NCI-H2196 (cell line): ENCODE data around the gene CELA3A.
"Not testable (repeated sequence)": the region's sequence is repeated elsewhere in the genome, so short reads cannot be mapped to it uniquely, and the experiment has no call there.

Experiments
- DNase-seq: peaks from one replicate; lab custom pipeline; 2025; ENCODE audit not compliant: unreplicated experiment; lab: John Stamatoyannopoulos, UW

CELA3A gene

DNA sequence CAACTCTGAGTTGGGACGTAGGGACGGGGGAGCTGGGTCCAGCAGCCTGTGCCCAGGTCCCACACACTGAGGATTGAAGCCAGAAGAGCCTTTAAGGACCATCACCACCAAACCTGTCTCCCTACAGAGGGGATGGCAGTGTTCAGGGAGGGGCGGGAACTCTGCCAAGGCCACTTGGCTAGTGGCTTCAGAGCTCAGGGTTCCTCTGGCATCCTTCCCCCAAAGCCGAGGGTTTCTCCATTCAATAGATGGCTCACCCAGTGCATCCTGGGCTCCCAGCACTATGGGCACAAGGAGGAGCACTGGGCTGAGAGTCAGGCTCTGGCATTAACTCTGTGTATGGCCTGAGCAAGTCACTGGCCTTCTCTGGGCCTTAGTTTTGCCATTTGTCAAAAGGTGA is 20.2 kb upstream of the CELA3A start:
- DNase-seq, result not testable (repeated sequence)

DNA sequence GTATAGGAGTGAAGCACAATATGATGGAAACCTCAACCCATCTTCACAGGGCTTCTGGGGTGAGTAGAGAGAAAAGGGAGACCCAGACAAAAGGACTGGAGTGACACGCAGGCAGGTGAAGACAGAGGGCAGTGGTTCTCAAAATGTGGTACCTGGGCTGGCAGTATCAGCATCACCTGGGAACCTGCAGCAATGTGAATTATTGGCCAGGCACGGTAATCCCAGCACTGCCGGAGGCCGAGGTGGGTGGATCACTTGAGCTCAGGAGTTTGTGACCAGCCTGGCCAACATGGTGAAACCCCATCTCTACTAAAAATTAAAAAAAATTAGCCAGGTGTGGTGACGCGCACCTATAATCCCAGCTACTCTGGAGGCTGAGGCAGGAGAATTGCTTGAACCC is 19.3 kb upstream of the CELA3A start:
- not testable (repeated sequence) for DNase-seq

DNA sequence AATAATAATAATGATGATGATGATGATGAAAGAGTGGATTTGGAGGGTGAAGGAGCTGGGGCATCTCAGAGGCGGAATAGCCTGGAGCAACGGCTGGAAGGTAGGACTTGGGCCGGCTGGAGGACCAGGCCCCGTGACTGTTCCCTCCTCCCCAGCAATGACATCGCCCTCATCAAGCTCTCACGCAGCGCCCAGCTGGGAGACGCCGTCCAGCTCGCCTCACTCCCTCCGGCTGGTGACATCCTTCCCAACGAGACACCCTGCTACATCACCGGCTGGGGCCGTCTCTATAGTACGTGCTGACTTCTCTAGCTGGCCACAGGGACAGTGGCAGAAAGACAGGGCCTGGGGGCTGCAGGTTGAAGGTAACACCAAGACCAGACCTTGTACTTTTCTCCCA is 17.9 kb upstream of the CELA3A start:
- DNase-seq, result not testable (repeated sequence)

DNA sequence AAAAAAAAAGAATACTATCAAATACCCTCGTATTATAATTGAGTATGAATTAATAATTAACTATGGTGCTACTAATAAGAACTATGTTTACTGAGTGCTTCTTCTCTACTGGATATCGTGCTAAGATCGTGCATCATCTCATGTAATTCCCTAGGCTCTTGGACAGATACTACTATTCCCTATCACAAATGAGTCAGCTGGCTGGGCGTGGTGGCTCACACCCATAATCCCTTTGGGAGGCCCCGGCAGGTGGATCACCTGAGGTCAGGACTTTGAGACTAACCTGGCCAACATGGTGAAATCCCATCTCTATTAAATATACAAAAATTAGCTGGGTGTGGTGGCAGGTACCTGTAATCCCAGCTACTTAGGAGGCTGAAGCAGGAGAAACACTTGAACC is 15.6 kb upstream of the CELA3A start:
- not testable (repeated sequence) for DNase-seq

DNA sequence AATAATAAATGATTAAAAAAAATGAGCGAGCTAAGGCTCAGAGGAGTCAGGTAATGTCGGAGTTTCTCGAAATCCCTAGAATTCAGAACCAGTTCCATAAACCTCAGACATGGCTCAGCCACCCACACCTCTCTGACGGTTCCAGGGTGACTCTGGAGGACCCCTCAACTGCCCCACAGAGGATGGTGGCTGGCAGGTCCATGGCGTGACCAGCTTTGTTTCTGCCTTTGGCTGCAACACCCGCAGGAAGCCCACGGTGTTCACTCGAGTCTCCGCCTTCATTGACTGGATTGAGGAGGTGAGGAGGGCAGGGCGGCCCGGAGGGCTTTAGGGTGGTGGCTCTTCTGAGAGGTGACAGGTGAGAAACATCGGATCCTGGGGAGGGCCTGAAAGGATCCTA is 15.1 kb upstream of the CELA3A start:
- not testable (repeated sequence) for DNase-seq

DNA sequence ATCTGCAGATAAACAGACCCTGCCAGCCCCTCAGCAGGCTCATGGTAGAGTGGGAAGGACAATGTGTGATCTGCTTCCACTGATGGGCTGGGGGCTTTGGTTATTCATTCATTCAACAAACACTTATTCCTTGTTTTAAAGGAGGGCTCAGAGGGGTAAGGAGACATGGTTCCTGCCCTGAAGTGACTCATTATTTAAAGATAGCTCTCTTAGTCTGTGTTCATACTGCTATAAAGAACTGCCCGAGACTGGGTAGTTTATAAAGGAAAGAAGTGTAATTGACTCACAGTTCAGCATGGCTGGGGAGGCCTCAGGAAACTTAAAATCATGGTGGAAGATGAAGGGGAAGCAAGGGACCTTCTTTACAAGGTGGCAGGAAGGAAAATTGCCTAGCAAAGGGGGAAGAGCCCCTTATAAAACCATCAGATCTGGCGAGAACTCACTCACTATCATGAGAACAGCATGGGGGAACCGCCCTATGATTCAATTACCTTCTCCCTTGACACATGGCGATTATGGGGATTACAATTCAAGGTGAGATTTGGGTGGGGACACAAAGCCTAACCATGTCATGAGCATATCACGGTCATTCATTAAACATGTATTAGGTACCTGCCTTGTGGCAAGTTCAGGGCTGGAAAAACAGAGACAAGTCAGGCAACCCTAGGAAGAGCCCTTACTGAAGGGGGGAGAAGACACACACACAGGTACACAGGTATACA is 11.6 kb upstream of the CELA3A start:
- DNase-seq, result not testable (repeated sequence)

DNA sequence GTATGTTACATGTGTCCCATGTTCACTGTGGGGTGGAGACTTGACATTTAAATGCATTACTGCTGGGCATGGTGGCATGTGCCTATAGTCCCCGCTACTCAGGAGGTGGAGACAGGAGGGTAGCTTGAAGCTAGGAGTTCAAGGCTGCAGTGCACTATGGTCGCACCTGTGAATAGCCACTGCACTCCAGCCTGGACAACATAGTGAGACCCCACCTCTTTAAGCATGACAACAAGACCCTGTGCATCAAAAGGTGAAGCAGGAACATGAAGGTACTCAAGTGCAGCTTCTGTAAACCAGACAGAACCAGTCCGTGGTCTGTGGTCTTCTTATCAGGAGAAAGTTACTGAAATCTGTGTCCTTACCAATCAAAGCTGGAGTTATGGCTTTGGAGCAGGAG is 9.3 kb upstream of the CELA3A start:
- DNase-seq, result not testable (repeated sequence)

DNA sequence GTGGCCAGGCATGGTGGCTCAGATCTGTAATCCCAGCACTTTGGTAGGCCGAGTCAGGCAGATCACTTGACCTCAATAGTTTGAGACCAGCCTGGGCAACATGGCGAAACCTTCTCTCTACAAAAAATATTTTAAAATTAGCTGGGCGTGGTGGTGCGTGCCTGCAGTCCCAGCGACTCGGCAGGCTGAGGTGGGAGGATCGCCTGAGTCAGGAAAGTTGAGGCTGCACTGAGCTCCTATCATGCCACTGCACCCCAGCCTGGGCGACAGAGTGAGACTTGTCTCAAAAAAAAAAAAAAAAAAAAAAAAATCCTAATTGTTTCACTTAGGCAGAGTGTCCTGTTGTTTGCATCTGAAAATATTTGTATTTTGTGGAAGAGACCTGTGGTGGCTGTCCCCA is 6.7 kb upstream of the CELA3A start:
- DNase-seq, result not testable (repeated sequence)

DNA sequence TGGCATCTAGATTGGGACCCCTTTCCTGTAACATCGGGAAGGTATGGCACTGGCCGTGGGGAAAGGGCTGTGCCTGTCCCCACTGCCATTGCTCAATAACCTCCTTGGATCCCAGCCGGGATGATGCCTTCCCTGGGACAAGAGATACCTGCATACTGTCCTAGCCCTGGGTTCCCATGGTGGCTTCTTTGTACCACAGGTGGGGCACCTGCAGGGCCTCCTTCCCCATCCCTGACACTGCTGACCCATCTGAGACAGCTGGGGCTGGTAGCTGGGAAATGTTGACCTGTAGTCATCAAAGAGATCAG is 4.8 kb upstream of the CELA3A start:
- not testable (repeated sequence) for DNase-seq

DNA sequence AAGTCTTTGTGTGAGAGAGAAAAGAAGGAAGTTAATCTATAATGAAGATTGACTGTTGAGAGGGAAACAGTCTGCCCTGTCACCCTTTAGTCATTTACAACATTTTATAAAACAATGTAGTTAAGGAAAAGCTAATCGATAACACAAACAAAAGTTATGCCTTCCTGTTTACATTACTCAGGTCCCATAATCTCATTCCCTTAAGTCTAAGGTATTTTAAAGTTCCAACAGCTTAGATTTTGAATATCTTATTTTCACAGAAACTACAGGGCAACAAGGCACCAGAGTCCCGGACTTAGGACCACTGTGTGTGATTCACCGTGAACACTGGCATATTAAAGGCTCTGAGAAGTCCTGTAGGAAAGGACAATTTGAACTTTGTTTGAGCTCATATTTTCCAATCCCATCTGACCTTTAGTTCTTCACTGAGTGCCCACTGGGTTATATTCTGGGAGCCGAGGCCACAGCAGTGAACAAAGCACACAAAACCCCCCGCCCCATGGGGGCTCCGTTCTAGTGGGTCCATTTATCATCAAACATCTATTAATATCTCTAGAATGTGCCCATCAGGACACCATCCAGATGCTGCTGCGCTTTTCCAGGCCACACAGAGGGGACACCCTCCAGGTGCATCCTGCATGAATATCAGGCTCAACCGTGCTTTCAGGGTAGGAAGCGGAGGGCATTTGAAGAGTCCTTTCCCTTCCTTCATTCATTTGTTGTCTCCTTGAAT is 3.4 kb upstream of the CELA3A start:
- not testable (repeated sequence) for DNase-seq

DNA sequence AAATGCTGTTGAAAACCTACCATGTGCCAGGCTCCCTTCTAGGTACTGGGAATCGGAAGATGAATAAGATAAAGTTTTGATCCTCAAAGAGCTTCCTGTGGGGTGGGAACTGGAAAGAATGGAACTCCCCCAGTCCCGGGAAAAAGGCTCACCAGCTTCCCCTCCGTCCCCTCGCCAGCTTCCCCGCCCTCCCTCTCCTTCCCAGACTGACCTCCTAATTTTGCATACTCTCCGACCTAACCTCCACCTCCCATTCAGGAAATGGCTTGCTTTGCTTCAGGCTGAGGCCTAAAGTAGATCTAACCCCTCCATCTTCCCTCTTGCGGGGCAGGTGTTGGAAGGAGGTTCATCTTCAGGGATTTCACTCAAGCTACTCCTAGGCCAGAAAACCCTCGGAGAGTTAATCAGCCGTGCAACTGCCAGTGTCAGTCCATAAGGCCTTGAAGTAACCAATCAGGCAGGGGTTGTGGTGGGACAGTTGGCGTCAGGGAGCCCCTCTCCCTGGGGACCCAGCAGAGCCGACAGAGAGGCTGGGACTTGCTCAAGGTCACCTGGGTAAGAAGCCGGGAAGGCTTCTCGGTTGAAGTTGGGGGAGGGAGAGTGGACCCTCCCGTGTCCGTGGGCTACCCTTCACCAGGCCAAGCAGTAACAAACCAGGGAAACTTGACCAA is 2.7 kb upstream of the CELA3A start:
- DNase-seq, result not testable (repeated sequence)

DNA sequence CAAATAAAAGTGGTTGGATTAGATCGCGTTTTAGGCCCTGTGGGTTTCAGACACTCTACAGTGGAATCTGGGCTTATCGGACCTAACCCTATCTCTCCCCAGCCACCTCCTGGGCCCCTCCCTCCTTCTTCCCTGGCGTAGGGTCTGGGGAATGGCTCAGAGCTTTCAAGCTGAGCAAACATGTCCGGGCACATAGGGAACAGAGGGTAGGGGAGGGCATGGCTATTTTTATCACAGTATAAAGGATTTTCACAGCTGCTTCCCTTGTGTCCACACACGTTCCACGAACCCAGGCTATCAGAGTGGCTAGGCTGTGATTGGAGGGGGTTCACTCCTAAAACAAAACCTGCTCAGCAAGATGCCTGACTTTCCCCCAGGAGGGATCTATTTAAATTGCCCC is 1.8 kb upstream of the CELA3A start:
- not testable (repeated sequence) for DNase-seq

DNA sequence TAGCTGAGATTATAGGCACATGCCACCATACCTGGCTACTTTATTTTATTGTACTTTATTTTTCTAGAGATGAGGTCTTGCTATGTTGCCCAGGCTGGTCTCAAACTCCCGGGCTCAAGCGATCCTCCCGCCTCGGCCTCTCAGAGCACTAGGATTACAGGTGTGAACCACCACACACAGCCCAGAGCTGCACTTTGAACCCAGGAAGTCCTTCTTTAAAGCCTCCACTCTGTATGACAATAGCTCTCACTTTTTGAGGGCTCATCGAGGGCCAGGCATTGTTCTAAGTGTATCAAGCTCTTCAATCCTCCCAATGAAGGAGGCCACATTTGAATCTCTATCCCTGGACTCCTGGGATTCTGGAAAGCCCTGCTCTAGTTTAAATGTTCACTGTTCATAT is 1.0 kb downstream of the CELA3A start:
- DNase-seq, result not testable (repeated sequence)

DNA sequence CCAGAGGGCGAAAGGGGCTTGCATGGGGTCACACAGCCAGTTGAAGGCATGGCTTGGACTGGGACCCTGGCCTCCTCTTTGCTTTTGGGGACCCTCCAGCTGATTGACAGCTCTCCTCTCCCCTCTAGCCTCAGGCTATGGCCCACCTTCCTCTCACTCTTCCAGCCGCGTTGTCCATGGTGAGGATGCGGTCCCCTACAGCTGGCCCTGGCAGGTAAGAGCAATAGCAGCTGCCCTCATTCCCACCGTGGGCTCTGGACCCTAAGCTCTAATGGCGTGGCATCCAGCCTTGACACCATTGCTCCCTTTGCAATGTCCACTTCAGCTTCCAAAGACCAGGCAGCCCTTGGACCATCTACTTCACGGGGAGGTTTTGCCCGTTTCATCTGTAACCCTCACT is 1.4 kb downstream of the CELA3A start:
- DNase-seq, result not testable (repeated sequence)

DNA sequence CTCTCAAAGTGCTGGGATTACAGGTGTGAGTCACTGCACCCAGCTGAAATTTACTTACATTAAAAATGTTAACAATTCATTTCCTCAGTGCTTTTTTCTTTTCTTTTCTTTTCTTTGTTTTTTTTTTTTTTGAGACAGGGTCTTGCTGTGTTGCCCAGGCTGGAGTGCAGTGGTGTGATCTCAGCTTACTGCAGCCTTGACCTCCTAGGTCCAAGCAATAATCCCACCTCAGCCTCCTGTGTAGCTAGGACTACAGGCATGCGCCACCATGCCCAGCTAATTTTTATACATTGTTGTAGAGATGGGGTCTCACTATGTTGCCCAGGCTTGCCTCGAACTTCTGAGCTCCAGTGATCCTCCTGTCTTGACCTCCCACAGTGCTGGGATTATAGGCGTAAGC is 2.5 kb downstream of the CELA3A start:
- not testable (repeated sequence) for DNase-seq

DNA sequence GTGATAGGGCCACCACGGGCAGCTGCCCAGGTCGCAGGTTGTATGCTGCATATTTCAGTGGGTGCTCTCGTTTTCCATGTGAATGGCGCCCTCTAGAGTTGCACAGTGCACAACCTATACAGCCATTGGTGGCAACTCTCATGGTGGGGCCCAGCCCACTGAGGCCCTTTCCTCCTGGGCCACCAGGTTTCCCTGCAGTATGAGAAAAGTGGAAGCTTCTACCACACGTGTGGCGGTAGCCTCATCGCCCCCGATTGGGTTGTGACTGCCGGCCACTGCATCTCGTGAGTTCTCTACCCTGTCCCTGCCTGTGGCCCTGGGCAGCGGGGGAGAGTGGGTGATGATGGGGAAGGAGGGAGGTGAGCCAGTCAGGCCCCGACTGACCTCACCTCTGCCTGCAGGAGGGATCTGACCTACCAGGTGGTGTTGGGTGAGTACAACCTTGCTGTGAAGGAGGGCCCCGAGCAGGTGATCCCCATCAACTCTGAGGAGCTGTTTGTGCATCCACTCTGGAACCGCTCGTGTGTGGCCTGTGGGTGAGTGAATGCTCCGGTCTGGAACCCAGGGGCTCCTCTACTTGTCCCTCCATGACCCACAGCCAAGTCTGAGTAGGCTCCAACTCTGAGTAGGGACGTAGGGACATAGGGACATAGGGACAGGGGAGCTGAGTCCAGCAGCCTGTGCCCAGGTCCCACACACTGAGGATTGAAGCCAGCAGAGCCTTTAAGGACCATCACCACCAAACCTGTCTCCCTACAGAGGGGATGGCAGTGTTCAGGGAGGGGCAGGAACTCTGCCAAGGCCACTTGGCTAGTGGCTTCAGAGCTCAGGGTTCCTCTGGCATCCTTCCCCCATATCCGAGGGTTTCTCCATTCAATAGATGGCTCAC is 4.0 kb downstream of the CELA3A start:
- DNase-seq, result peak; percentile 48

DNA sequence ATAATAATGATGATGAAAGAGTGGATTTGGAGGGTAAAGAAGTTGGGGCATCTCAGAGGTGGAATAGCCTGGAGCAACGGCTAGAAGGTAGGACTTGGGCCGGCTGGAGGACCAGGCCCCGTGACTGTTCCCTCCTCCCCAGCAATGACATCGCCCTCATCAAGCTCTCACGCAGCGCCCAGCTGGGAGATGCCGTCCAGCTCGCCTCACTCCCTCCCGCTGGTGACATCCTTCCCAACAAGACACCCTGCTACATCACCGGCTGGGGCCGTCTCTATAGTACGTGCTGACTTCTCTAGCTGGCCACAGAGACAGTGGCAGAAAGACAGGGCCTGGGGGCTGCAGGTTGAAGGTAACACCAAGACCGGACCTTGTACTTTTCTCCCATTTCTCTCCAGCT is 5.3 kb downstream of the CELA3A start:
- not testable (repeated sequence) for DNase-seq

DNA sequence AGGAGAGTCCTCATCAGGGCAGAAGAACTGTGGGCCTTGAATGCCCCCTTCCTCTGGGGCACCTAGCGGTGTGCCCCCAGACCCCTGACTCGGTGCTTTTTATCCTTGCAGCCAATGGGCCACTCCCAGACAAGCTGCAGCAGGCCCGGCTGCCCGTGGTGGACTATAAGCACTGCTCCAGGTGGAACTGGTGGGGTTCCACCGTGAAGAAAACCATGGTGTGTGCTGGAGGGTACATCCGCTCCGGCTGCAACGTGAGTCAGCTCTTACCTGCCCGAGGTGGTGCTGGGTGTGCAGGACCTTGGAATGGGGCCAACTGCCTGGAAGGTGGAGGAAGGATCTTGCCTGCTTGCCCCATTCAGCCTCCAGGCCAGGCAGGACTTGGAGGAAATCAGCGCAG is 5.8 kb downstream of the CELA3A start:
- DNase-seq, result not testable (repeated sequence)

DNA sequence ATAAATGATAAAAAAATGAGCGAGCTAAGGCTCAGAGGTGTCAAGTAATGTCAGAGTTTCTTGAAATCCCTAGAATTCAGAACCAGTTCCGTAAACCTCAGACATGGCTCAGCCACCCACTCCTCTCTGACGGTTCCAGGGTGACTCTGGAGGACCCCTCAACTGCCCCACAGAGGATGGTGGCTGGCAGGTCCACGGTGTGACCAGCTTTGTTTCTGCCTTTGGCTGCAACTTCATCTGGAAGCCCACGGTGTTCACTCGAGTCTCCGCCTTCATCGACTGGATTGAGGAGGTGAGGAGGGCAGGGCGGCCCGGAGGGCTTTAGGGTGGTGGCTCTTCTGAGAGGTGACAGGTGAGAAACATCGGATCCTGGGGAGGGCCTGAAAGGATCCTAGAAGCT is 8.1 kb downstream of the CELA3A start:
- not testable (repeated sequence) for DNase-seq

DNA sequence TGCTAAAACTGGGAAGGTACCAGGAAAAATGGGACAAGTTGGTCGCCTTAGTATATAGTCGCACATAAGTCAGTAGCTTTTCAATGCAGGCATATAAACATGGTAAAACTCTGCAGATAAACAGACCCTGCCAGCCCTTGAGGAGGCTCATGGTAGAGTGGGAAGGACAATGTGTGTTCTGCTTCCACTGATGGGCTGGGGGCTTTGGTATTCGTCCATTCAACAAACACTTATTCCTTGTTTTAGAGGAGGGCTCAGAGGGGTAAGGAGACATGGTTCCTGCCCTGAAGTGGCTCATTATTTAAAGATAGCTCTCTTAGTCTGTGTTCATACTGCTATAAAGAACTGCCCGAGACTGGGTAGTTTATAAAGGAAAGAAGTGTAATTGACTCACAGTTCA is 11.3 kb downstream of the CELA3A start:
- DNase-seq, result not testable (repeated sequence)

DNA sequence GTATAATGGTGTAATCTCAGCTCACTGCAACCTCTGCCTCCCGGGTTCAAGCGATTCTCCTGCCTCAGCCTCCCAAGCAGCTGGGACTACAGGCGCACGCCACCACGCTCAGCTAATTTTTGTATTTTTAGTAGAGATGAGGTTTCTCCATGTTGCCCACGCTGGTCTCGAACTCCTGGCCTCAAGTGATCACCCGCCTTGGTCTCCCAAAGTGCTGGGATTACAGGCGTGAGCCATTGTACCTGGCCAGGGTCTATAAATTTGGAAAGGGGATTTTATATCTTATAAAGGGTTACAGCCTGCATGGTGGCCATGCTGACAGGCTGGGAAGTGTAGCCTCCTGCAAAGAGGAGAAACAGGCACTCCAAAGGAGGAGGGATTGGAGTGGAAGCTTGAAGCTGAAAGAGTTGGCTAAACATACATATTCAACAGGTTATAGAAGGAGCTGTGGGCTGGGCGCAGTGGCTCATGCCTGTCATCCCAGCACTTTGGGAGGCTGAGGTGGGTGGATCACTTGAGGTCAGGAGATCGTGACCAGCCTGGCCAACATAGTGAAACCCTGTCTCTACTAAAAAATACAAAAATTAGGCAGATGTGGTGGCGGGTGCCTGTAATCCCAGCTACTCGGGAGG is 13.2 kb downstream of the CELA3A start:
- not testable (repeated sequence) for DNase-seq
